NB4 (cell line): ENCODE results near the gene KIAA1549.
A peak's percentile ranks its signal among the peaks of the same experiment; 100 is the strongest.

ENCODE experiments used
- DNase-seq: peaks from one replicate; pipeline ENCODE4 v3.0.0; 2010; ENCODE audit warnings: low read depth
- H3K4me3 ChIP-seq: one replicate; pipeline ENCODE4 v1.5.1; 2011; ENCODE audit warnings: mild to moderate bottlenecking, low read depth, low read length, moderate library complexity
- MYC ChIP-seq: IDR thresholded peaks from 2 replicates; pipeline ENCODE4 v1.6.1; 2011; ENCODE audit warnings: low read depth, low read length
- POLR2A ChIP-seq: IDR thresholded peaks from 2 replicates; pipeline ENCODE4 v1.6.1; 2011; ENCODE audit warnings: mild to moderate bottlenecking; ENCODE audit not compliant: insufficient read length; ENCODE audit errors: extremely low read depth
- TF ChIP-seq, protein P1 (sequence below): IDR thresholded peaks from one replicate; pipeline ENCODE4 v1.5.1; 2012; ENCODE audit warnings: low read depth, low read length
- TF ChIP-seq, protein P2 (sequence below): IDR thresholded peaks from 2 replicates; pipeline ENCODE4 v1.6.1; 2011; ENCODE audit warnings: low read depth, low read length

Gene KIAA1549

DNA sequence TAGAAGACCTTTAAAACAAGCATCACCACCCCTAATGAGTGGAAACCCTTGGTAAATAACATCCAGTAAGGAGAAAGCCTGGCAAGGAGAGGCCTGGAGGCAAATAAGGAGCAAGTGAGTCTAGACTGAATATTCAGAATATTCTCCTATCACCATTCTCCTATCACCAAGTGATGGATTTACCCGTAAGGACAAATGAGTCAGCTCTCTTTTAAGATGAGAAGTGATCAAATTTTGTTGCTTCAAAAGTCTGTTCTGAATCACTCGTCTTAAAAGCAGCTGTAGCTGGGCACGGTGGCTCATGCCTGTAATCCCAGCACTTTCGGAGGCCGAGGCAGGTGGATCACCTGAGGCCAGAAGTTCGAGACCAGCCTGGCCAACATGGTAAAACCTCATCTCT is 28.4 kb downstream of the KIAA1549 start:
- H3K4me3 ChIP-seq, result no peak overlapping the region
- TF ChIP-seq, protein P1, sequence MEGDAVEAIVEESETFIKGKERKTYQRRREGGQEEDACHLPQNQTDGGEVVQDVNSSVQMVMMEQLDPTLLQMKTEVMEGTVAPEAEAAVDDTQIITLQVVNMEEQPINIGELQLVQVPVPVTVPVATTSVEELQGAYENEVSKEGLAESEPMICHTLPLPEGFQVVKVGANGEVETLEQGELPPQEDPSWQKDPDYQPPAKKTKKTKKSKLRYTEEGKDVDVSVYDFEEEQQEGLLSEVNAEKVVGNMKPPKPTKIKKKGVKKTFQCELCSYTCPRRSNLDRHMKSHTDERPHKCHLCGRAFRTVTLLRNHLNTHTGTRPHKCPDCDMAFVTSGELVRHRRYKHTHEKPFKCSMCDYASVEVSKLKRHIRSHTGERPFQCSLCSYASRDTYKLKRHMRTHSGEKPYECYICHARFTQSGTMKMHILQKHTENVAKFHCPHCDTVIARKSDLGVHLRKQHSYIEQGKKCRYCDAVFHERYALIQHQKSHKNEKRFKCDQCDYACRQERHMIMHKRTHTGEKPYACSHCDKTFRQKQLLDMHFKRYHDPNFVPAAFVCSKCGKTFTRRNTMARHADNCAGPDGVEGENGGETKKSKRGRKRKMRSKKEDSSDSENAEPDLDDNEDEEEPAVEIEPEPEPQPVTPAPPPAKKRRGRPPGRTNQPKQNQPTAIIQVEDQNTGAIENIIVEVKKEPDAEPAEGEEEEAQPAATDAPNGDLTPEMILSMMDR, result no peak
- TF ChIP-seq, protein P2, sequence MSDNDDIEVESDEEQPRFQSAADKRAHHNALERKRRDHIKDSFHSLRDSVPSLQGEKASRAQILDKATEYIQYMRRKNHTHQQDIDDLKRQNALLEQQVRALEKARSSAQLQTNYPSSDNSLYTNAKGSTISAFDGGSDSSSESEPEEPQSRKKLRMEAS, result no peak
- TF ChIP-seq MYC (no peak), POLR2A (no peak)
- DNase-seq, result no peak

DNA sequence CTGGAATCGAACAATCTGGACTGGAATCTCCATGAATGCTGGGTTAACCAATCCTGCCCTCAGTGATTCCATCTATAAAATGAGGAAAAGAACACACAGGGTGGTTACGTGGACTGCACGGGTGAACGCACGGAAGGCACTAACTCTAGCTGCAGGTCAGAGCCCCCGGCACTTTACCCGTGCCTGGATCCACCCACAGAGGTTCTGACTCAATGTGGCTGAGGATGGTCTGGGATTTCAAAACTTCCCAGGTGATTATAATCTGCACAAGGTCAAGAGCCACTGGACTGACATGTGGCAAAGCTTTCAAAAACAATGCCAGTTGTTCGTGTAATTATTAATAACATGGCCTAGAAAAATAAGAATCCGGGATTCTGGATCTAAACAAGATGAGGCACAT is 29.2 kb downstream of the KIAA1549 start:
- H3K4me3 ChIP-seq, result no peak overlapping the region
- no peak for DNase-seq
- no peak for TF ChIP-seq POLR2A
- TF ChIP-seq, protein P1, result no peak
- no peak for TF ChIP-seq MYC
- TF ChIP-seq, protein P2, result no peak

DNA sequence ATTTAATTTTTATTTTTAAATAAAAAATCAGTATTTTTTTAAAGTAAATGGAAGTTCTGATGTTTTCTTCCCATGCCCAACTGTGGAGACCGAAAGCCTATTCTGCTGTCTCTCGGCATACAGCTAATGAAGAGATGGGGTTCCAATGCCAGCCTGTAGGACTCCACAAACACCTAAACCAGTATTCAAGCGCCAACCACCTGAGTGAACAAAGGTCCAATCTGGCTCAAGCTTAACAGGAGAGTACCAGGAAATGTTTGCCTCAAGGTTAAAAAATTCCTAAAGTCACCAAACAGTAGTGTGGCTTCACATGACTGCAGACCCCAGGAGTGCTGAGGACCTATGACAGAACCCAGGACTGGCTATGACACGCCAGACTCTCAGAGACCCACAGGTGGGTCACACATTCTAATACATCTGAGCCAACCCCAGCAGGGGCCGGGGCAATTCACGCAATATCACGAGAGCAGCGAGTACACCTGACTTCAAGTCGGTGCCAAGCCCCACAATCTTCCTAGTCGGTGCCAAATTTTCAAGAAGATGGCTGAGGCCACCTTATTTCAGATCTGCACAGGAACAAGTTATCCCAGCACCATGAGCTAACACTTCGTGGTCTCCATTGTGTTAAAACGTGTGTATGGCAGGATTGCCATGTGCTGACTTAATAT is 31.6 kb downstream of the KIAA1549 start:
- no peak overlapping the region for H3K4me3 ChIP-seq
- no peak for DNase-seq
- TF ChIP-seq MYC, result no peak
- TF ChIP-seq, protein P1, result no peak
- TF ChIP-seq, protein P2, result no peak
- no peak for TF ChIP-seq POLR2A

DNA sequence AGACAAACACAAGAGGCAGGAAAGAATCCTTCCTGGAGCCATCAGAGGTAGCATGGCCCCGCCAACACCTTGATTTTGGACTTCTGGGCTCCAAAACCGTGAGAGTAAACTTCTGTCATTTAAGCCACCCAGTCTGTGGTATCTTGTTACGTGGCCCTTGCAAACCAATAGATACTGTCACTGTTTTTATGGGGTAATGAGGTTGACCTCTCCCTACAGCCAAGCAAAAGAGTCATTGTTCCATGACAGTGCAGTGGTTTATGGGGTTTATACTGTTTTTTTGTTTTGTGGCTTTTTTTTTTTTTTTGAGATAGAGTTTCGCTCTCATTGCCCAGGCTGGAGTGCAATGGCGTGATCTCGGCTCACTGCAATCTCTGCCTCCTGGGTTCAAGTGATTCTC is 32.8 kb downstream of the KIAA1549 start:
- H3K4me3 ChIP-seq, result no peak overlapping the region
- DNase-seq, result peak; percentile 26
- TF ChIP-seq MYC, result no peak
- TF ChIP-seq, protein P1, result no peak
- no peak for TF ChIP-seq POLR2A
- TF ChIP-seq, protein P2, result no peak

DNA sequence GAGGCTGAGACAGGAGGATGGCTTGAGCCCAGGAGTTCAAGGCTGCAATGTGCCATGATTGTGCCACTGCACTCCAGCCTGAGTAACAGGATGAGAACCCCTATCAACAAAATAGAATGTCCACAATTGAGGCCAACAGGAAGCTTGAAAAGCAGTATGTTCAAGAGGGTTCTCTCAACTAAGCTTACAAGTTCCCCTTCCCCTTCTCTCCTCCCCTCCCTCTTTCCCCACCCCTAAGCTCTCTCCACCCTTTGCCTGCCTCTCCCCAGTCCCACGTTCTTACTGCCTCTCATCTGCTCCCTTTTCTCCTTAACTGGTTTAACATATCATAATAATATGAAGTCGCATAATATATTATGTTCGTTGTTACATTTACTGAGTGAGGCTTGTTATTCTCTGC is 35.4 kb downstream of the KIAA1549 start:
- peak; percentile 80 for DNase-seq
- TF ChIP-seq, protein P1, result no peak
- TF ChIP-seq, protein P2, result no peak
- TF ChIP-seq POLR2A (no peak), MYC (no peak)
- H3K4me3 ChIP-seq, result no peak overlapping the region

DNA sequence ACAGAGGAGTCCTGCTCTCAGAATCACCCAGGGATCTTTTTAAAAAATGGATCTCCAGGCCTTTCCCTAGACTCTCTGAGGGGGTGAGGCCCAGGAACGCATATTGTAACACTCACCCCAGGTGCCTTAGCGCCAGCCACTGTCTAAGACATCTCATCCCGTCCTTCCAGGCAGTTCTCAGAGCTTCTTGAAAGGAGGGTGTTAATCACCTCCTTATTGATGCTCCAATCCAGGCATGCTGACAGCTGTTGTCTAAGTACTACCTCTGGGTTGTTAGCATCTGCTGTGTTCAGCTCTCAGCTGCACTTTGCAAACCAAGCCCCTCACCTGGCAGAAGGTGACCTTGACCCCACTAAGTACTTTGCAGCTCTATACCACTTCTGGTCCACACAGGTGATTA is 36.0 kb downstream of the KIAA1549 start:
- DNase-seq, result no peak
- no peak overlapping the region for H3K4me3 ChIP-seq
- TF ChIP-seq MYC (no peak), POLR2A (no peak)
- TF ChIP-seq, protein P2, result no peak
- TF ChIP-seq, protein P1, result no peak
